DLD1 (cell line): ENCODE measurements around the gene PUM1.

ENCODE experiments used
- in situ Hi-C: cut with HindIII; loops from 2 replicates; pipeline ENCODE4 v1.10.0; 2017; ENCODE audit warnings: low sequenced_read_pairs

Gene PUM1

DNA sequence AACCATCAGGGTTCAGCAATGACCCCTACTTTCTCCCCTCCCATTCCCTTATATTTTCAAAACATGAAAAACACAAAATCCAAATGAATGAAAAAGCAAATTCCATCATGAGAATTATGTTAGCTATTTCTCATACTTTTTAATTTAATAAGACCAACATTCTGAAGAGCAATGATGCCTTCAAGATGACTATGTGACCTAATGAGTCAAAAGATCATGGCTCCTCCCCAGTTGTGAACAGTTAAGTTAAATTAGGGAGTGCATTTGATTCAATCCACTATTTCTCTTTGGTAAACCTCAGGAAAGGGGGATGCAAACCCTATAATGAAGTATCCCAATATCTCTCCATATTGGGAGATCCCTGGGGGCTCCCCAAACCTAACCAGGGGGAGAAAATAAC is 36.5 kb downstream of the PUM1 start:
- in situ Hi-C loops: no loop called here

DNA sequence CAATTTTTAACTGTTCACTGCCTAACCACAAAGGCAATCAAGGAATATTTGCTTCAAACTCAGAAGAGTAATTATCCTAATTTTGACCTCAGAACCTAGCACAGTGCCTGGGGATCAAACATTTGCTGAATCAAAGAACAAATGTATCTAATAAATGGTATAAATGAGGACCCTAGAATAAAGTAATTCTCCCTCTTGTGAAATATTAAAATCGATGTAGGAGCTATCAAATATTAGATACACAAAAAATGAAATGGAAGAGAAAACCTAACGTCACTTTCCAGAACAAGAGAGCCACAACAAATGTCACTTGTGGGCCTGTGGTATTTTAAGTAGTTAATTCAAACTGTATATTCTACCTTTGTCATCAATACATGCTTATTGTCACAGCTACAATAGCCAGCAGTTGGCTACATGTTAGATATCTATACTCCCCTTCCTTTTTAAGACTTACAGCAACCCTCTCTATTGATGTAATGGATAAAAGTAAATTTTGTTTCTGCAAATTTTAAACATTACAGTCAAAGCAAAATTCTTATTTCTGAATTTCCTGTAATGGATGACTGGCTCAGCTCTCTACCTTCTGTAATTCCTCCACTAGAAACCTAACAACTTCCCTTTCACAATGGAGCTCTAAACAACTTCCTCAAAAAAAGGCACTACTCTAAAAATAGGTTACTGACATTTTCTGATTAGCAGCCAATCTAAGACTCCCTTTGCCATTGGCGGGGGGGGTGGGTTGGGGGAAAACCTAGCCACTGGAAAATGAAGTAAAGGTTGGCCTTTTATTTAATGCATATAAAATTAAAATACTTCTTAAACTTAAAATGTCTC is 37.6 kb downstream of the PUM1 start:
- in situ Hi-C loops: no loop called here

DNA sequence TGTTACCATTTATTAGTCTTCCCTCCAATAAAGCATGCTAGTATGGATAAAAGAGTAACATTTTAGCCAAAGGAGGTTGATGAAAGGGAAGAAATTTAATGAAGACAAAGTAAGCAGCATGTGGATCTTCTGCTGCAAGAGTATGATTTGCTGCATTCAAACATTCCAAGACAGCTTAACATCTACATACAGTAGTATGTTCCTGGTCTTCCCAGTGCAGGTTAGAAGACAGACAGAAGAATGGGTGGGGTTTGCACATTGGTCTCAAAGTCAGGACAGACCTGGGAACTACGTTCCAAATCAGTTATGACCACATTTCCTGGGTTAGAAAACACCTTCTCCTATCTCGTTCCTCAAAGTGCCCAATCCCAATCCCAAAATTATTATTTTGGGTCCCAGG is 43.3 kb downstream of the PUM1 start:
- in situ Hi-C loops: no loop called here

DNA sequence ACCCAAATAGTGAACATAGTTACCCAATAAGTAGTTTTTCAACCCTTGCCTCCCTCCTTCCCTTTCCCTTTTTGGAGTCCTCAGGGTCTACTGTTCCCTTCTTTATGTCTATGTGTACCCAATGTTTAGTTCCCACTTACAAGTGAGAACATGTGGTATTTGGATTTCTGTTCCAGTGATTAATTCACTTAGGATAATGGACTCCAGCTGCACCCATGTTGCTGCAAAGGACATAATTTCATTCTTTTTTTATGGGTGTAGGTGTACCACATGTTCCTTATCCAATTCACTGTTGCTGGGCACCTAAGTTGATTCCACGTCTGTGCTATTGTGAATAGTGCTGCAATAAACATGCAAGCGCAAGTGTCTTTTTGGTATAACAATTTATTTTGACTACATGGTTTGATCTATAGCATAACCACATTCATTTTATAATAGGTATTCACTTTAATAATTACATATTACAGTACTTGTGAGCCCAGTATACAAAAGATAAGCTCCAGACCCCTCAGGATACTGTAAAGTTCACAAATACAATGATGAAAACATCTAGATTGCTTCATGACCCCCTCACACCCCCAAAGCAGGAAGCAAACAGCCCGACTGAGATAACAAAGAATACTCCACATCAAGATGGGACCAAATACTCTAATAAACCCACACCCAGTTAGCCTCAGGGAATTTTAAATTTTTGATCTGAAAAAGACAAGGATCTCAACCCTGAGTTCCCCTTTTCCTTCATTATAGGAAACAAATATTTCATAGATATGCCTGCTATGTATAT is 45.3 kb downstream of the PUM1 start:
- in situ Hi-C loops: no loop called here

DNA sequence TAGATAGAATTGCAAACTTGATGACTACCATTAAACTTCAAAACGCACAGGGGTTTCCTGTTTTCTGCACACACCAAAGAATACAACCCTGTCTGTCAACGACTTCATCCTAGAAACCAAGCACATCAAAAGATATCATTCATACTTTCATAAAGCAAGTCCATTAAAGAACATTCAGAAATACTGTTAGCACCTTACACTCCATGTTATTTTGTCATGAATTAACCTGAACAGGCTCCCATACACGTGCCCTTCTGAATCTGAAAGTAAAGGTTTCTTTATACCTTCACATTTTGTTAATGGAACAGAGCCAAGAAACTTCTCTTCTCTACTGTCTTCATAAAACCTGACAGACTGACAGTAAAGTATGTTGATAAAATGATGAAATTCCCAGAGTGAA is 46.1 kb downstream of the PUM1 start:
- in situ Hi-C loops: no loop called here

DNA sequence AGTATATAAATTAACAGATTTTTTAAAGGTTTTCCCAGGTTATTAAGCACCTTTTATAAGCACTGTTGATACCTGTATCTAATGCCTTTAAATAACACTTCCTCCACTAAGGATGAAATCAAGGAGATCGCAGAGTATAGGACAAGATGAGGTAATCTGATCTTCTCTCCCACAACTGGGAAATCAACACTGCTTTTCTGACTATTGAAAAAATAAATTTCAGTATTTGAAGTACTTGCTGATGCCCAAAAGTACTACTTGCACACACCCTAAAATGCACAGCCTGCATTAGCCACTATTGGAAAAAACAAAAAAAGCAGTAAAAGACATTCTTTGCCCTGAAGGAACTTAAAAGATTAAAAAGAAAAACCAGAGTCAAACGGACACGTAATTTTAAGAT is 48.6 kb downstream of the PUM1 start:
- in situ Hi-C loops: no loop called here

DNA sequence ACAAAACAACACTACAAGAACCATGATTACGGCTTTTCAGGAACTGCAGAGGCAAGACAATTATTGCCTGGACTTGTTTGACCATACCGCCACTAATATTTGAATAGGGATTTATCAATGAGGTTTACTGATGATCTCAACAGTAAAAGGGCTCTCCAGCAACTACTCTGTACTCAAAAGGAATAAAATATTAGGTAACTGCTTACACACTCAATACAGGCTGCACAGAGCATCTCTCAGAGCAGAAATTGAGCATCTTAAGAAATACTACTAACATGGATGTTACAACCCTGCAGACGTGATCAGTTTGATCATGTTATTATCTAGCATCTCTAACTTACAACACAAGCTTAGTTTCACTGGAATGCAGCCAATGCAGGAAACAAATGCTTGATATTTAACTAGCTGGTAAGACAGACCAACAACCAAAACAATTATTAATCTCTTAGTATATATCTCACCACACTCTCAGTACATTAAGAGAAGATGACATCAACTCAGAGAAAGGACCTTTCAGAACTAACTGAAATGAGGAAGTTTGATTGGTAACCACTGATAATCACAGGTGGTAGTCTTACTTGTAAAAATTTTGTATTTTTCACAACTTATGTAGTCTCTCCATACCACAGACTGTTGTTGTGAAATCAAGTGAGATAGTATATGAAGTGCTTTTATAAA is 52.2 kb downstream of the PUM1 start:
- in situ Hi-C loops: no loop called here

DNA sequence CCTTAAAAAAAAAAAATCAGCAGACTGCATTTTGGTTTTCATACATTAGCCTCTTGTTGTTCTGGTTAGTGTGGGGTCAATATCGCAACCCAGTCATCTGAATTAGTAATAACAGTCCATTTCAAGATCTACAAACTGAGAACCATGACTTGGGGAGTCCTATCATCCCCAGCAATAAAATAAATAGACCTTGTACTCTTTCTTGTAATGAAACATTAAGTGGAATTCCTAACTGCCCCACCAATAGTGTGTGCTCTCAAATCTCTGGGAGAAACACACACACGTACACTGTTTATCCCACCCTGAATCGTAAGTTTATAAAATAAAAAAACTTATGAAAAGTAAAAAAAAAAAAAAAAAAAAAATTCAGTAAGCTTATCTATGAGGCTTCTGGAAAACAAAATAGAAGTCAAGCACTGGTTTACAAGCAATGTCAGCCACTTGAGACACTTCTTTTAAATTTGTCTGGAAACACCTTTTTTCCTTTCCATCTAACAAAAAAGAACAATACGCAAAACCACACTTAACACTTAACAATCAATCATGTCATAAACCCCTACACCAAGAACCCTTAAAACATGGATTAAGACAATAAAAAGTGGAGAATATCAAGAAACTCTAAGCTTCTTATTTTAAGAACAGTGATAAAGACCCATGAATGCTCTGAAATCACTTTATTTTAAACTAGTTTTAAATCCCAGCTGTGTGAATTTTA is 53.1 kb downstream of the PUM1 start:
- in situ Hi-C loops: no loop called here

DNA sequence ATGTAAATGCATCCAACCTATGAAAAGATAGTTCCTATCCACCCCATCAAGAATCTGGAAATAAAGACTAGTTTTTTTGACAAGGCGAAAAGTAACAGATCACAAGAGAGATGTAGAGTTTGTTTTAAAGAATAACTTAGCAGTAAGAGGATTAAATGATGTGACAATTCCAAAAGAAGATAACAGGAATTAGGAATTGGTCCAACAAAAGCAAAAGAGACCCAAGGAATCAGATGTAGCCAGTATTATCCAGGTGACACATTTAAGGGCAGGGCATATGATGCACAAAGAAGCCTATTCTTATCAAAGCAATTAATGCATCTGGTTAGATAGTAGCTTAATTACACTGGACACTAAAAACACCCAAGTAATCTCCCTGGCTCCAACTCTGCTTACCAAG is 53.8 kb downstream of the PUM1 start:
- in situ Hi-C loops: no loop called here

DNA sequence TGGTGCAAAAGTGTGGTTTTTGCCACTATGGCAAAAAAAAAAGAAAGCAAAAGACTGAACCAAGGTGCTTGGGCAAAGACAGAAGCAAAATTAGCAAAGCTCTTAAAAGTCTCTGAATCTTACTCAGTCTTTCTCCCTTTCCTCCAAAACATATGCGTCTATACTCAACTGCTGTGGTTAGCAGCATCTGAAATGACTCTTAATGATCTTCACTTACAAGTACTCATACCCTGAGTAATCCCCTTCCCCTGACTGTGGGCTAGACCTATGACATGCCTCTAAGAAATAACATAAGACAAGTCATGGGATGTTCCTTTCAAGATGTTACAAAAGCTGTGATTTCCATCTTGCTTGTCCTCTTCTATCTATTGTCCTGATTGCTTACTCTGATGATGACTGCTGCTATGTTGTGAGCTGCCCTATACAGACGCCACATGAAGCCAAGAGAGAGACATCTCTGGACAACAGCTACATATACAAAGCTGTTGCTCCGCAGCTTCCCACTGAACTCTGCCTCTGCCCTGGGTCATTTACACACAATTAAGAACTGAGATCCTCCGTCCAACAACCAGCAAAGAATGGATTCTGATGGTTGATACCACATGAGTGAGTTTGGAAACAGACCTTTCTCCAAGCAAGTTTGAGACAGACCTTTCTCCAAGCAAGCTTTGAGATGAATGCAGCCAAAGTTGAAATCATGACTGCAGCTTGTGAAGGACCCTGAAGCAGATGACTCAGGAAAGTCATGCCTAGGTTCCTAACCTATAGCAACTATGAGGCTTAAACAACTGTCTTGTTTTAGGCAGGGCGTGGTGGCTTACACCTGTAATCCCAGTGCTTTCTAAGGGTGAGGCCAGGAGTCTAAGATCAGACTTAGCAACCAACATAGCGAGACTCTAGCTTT is 55.2 kb downstream of the PUM1 start:
- in situ Hi-C loops: no loop called here

DNA sequence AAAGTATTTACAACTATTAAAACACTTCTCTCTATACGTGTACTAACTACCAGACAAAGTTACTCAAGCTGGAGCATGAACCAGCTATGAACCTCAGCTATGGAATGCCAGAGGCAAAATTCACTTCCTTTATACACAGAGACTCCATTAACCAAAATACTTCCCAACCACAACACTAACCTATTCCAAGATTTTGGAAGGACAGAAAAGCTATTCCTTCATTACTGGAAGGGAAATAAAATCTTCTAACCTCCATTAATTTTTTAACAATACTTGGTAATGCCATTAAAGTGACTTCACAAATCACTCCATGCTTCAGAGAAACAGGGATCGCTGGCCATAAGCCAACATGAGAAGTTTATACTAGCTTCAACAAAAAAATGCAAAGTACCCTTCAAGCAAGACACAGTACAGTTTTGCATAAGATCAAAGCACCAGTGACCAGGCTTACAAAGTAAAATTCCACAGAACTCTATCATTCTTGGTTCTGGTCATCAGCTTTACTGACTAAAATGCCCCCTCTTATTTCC is 58.0 kb downstream of the PUM1 start:
- in situ Hi-C loops: no loop called here

DNA sequence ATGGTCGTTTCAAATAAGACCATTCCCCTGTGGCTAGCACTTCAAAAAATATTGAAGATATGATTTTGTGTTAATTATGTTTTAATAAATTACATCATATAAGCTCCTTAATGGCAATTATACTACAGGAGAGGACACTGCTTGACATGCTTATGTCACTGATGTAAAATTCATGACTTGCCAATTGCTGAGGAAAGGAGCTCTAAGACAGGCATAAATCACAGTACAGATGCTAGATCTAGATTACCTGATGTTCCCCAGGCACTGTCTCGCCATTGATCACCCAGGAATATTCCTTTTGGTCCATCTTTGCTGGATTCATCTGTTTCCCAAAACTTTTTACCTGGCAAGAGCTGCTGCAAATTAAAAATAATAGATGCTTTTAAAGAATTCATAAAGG is 58.8 kb downstream of the PUM1 start:
- in situ Hi-C loops: no loop called here

DNA sequence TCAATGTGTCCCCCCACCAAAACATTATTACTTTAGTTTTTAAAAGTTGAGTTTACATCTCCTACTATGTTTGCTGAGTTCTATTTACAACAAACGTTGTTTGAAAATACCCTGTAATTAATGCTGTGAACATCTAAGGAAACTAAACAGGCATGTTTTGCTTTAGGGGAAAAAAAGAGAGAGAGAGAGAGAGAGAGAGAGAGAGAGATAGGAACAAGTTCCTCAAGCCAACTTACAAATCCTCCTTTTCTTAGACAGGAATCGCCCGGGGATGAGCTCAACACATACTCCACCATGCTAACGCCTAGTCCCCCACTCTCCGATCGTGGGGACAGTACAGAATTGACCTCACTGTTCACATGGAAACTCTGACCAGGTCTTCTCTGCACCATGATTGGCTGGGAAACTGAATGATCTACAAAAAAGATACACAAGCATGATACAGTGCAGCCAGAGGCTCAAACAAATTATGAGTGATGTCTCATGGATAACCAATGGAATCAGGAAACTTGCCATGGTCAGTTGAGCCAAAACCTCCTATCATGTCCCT is 59.8 kb downstream of the PUM1 start:
- in situ Hi-C loops: no loop called here

DNA sequence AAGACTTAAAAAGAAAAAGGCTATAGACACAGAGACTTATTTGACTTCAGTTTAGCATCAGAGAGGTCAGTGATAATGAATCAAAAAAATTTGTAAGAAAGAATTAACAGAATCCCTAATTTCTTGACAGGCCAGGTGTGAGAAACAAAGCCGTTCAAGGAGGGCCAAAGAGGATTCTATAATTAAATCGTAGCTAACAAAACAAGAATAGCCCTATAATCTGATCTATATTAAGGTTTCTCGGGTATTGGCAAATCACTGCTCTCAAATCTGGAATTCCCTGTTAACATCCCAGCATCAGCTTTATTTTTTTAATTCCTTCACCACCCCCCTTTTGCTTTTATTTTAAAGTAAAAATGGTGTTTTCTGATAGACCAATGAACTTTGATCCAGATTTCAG is 60.3 kb downstream of the PUM1 start:
- in situ Hi-C loops: no loop called here

DNA sequence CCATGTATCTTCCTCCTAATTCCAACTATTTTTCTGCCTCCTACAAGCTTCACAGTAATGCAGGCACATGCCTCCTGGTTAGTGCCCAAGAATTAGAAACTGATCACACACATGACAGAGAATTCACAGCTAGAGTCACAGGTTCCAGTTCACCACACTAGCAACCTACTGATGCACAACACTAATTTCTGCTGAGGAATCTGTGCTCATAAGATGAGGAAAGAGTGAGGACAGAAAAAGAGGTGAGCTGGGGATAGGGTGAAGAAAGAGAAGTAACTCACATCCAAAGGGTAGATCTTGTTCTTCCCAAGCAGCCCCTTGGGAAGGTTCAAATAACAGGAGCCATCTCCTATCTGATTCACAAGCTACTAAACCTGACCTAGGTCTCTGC is 61.3 kb downstream of the PUM1 start:
- in situ Hi-C loops: no loop called here

DNA sequence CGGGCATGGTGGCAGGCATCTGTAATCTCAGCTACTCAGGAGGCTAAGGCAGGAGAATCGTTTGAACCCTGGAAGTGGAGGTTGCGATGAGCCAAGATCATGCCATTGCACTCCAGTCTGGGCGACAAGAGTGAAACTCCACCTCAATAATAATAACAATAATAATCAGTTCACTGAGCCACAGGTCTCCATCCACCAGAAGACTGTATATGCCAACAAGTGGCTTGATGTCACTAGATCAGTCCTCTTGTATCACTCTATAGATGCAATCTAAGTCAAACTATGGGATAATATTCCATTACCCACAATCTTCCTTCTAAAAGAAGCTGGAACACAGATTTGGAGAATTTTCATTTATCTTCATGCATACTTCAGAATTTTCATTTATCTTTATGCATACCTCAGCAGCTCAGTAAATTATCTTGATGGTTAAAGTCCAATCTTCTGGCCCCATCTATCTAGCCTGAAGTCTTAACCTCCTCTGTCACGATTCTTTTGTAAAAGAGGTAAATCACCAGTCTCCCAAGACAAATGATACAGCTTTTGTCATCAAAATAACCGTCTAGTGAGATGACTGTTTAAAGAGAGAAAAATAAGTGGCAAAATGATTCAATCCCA is 61.8 kb downstream of the PUM1 start:
- in situ Hi-C loops: no loop called here

DNA sequence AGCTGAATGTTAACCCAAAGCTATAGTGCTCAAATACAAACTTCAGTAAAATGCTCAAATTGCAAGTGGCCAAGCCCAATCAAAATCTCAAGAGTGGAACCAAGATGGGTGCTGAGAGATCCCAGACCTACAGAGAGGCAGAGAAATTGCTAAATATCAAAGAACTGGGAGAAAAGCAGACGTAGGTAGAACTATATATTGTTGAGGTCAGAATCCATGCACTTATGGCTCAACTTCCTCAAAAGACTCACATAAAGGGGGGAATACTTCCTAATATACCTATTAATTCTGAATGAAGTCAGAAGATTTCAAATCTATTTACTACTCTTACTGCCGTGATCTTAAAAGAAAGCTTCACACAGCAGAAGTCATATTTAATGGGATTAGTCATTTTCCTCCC is 65.2 kb downstream of the PUM1 start:
- in situ Hi-C loops: no loop called here

DNA sequence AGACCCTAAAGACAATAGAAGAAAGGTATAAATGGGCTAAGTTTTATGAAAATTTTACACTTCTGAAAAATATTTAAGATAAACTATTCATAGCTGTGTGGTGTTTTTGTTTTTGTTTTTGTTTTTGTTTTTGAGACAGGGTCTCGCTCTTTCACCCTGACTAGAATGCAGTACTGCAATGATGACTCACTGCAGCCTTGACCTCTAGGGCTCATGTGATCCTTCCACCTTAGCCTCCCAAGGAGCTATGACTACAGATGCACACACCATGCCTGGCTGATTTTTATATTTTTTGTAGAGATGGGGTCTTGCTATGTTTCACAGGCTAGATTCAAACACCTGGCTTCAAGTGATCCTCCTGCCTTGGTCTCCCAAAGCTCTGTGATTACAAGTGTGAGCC is 66.6 kb downstream of the PUM1 start:
- in situ Hi-C loops: no loop called here

DNA sequence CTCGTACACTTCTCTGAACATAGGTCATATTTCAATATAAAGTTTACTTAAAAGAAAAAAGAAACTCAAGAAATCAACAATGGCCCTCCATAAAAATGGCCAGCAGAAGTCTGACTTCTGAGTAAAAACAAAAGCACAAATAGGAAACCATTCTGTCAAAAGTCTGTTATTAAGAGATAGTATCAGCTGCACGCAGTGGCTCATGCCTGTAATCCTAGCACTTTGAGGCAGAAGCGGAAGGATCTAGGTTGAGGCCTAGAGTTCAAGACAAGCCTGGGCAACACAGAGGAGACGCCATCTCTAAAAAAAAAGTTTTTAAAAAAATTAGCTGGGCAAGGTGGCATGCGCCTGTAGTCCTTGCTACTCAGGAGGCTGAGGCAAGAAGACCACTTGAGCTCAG is 67.3 kb downstream of the PUM1 start:
- in situ Hi-C loops: no loop called here
